ENCODE measurements around the gene CASP10. TPM values are rescaled to one million over a fixed set of nuclear protein-coding genes. Genes with fewer than 3 reads are reported as not detected.
"Not testable (repeated sequence)": the region's sequence is repeated elsewhere in the genome, so short reads cannot be mapped to it uniquely, and the experiment has no call there.

CASP10 gene
- total RNA-seq, 4 donors from 2014 or later: 2.4 to 7.3 (median 3.6) TPM

- in situ Hi-C loops (cut with MboI; ENCODE audit: low sequenced_read_pairs in 4 of 4): no loop called here
- peak overlapping the region; percentile 19 to 53 (median 50) for H3K27ac ChIP-seq
- H3K4me3 ChIP-seq: no peak overlapping the region
- no peaks in the 10 kb centered on the region for H3K9me3 ChIP-seq
- intact Hi-C loops (cut with DNase I; ENCODE audit: low total_unique reads): no loop called here
- ATAC-seq: no peak
- H3K36me3 ChIP-seq: peaks cover 15 to 69% of the 10 kb centered on the region in 2 donors
- H3K4me1 ChIP-seq: no peaks in the 10 kb centered on the region
- no peaks in the 10 kb centered on the region for H3K27me3 ChIP-seq
- TF ChIP-seq POLR2A (IDR thresholded peaks at IDR 0.05) (no peak), CTCF (IDR thresholded peaks at IDR 0.05 in 4 of 5, conservative IDR thresholded peaks at IDR 0.05 in 1 of 5) (no peak)
- no peak for DNase-seq
These were observed 18.8 kb upstream of the CASP10 start for GRCh38 chr2:201164166-201164565.

GRCh38 chr2:201167546-201167945 is 15.4 kb upstream of the CASP10 start:
- TF ChIP-seq POLR2A (IDR thresholded peaks at IDR 0.05): no peak
- no peak for TF ChIP-seq CTCF (IDR thresholded peaks at IDR 0.05 in 4 of 5, conservative IDR thresholded peaks at IDR 0.05 in 1 of 5)
- intact Hi-C loops (cut with DNase I; ENCODE audit: low total_unique reads) (no loop called here), in situ Hi-C loops (cut with MboI; ENCODE audit: low sequenced_read_pairs in 4 of 4) (no loop called here)
- H3K4me1 ChIP-seq: no peaks in the 10 kb centered on the region
- no peaks in the 10 kb centered on the region for H3K9me3 ChIP-seq
- H3K27ac ChIP-seq: peak overlapping the region in 2 of 4 donors; percentile 11 to 21
- H3K36me3 ChIP-seq: peaks cover 12 to 37% of the 10 kb centered on the region in 2 donors
- DNase-seq (no peak), ATAC-seq (no peak)
- no peak overlapping the region for H3K4me3 ChIP-seq
- no peaks in the 10 kb centered on the region for H3K27me3 ChIP-seq

- in situ Hi-C loops (cut with MboI; ENCODE audit: low sequenced_read_pairs in 4 of 4); H3K9me3 ChIP-seq: not testable (repeated sequence)
These were observed 14.4 kb upstream of the CASP10 start for GRCh38 chr2:201168496-201168895.

GRCh38 chr2:201171259-201171814 is 11.6 kb upstream of the CASP10 start:
- H3K27me3 ChIP-seq: no peaks in the 10 kb centered on the region
- H3K9me3 ChIP-seq: no peaks in the 10 kb centered on the region
- peak overlapping the region in 1 of 4 donors; percentile 23 for H3K27ac ChIP-seq
- no peak for ATAC-seq
- peaks cover 0 to 3% of the 10 kb centered on the region in 2 donors for H3K36me3 ChIP-seq
- in situ Hi-C loops (cut with MboI; ENCODE audit: low sequenced_read_pairs in 4 of 4): loop anchor here in 1 of 4 donors (10.0 kb wide), 1 partner anchor 207 kb away; the partner anchor contains the start of gene ORC2
- TF ChIP-seq CTCF (IDR thresholded peaks at IDR 0.05 in 4 of 5, conservative IDR thresholded peaks at IDR 0.05 in 1 of 5) (no peak), POLR2A (IDR thresholded peaks at IDR 0.05) (no peak)
- intact Hi-C loops (cut with DNase I; ENCODE audit: low total_unique reads): no loop called here
- H3K4me3 ChIP-seq: no peak overlapping the region
- H3K4me1 ChIP-seq: no peaks in the 10 kb centered on the region
- no peak for DNase-seq

More at GRCh38 chr2:201168496-201168895, 14.4 kb upstream of the CASP10 start:
- intact Hi-C loops (cut with DNase I; ENCODE audit: low total_unique reads); H3K27me3 ChIP-seq; H3K4me1 ChIP-seq; H3K4me3 ChIP-seq; DNase-seq; ATAC-seq: not testable (repeated sequence)
- peak overlapping the region in 1 of 4 donors; percentile 20 for H3K27ac ChIP-seq
- H3K36me3 ChIP-seq: peaks cover 9 to 28% of the 10 kb centered on the region in 2 donors

GRCh38 chr2:201172279-201172678 is 10.7 kb upstream of the CASP10 start:
- Histone ChIP-seq H3K27ac (no peak overlapping the region), H3K4me3 (no peak overlapping the region), H3K27me3 (no peaks in the 10 kb centered on the region), H3K9me3 (no peaks in the 10 kb centered on the region), H3K36me3 (no peaks in the 10 kb centered on the region), H3K4me1 (no peaks in the 10 kb centered on the region)
- ATAC-seq (peak in 1 of 2 donors; percentile 5), DNase-seq (no peak)
- in situ Hi-C loops (cut with MboI; ENCODE audit: low sequenced_read_pairs in 4 of 4): loop anchor here in 1 of 4 donors (10.0 kb wide), 1 partner anchor 207 kb away; the partner anchor contains the start of gene ORC2
- TF ChIP-seq POLR2A (IDR thresholded peaks at IDR 0.05): no peak
- no peak for TF ChIP-seq CTCF (IDR thresholded peaks at IDR 0.05 in 4 of 5, conservative IDR thresholded peaks at IDR 0.05 in 1 of 5)
- intact Hi-C loops (cut with DNase I; ENCODE audit: low total_unique reads): no loop called here

Data from gastrocnemius medialis (tissue), 4 donors.